NCI-H82 treated with DMSO at 0.1 percent for 48 hours (cell line): Measurements from ENCODE around the gene EME2.

Experiments used
- DNase-seq: peaks from one replicate; lab custom pipeline; 2025; ENCODE audit not compliant: unreplicated experiment; lab: John Stamatoyannopoulos, UW

Gene EME2

DNA sequence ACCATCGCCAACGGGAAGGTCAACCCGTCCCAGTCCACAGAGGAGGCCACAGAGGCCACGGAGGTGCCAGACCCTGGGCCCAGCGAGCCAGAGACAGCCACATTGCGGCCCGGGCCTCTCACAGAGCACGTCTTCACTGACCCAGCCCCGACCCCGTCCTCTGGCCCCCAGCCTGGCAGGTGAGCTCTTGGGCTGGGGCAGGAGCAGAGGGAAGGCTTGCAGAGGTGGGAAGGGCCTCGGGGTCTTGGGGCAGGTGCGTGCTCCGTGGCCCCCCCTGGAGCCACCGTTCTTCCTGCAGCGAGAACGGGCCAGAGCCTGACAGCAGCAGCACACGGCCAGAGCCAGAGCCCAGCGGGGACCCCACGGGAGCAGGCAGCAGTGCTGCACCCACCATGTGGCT lies 6.4 kb upstream of the EME2 start:
- no peak for DNase-seq

DNA sequence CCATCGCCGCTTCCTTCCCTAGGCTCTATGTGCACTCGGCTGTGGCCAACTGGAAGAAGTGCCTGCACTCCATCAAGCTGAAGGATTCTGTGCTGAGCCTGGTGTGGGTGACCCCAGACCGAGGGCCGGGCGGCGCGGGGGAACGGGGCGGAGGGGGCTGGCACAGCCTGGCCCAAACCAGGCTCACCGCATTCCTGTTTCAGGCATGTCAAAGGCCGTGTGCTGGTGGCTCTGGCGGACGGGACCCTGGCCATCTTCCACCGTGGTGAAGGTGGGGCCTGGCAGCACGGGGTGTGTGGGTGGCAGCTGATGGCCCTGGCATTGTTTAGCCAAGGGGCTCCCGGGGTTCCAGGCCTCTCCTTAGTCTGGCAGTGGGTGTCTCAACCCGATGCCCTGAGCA lies 5.9 kb upstream of the EME2 start:
- DNase-seq: no peak

DNA sequence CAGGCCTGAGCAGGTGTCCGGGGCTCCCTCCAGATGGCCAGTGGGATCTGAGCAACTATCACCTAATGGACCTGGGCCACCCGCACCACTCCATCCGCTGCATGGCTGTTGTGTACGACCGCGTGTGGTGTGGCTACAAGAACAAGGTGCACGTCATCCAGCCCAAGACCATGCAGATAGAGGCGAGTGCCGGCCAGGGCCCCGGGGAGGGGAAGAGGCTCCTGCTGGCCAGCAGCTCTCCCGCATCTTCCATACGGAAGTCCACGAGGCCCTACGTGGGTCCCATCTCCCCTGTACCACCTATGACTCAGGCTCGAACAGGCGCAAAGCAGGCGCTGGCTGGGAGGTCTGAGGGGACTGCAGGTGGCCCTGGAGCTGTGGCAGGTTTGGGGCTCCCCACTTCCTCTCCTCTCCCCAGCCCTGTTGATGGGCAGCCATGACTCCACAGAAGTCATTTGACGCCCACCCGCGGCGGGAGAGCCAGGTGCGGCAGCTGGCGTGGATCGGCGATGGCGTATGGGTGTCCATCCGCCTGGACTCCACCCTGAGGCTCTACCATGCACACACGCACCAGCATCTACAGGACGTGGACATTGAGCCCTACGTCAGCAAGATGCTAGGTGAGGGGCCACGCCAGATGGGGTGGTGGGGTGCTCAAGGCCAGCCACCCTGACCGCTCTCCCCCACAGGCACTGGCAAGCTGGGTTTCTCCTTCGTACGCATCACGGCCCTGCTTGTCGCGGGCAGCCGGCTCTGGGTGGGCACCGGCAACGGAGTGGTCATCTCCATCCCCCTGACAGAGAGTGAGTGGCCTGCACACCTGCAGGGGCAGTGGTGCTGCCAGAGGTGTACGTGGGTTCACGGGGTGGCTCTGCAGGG lies 5.3 kb upstream of the EME2 start:
- no peak for DNase-seq

DNA sequence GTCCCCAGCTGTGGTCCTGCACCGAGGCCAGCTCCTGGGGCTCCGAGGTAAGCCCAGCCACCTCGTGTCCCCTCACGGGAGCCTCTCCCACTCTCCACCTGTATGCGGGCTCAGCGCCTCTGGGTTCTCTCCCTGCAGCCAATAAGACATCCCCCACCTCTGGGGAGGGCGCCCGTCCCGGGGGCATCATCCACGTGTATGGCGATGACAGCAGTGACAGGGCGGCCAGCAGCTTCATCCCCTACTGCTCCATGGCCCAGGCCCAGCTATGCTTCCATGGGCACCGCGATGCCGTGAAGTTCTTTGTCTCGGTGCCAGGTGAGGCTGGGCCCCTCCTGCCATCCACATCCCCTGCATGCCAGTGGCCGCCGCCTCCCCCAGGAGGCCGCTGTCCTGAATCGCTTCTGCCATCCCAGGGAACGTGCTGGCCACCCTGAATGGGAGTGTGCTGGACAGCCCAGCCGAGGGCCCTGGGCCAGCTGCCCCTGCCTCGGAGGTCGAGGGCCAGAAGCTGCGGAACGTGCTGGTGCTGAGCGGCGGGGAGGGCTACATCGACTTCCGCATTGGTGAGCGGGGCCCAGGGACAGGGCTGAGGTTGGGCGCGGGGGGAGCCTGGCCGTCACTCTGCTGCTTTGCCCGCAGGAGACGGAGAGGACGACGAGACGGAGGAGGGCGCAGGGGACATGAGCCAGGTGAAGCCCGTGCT lies 4.4 kb upstream of the EME2 start:
- no peak for DNase-seq

DNA sequence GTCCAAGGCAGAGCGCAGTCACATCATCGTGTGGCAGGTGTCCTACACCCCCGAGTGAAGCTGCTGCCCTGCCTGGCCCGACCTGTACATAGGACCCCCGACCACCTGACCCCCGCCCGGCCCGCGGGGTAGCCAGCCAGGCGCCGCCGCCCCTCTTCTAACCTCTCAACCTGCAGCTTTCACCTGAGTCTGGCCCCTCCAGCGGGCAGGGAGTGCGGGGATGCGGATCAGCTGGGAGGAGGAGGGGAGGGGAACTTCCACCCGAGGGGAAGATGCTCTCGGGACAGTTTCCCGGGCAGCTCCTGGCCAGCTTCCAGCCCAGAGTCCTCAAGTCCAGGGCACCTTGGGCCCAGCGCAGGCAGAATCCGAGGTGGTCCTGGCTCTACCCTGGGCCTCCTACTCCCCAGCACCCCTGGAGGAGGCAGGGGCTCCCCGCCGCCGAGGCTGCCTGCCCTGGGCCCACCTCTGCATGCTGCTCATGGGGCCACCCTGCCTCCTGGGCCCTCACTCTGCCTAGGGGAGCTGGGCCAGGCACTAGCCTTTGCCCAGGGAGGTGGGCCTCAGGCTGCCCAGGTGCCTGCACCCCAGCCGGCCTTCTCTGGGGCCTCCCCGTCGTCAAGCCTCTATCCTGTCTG lies 3.7 kb upstream of the EME2 start:
- DNase-seq: no peak

DNA sequence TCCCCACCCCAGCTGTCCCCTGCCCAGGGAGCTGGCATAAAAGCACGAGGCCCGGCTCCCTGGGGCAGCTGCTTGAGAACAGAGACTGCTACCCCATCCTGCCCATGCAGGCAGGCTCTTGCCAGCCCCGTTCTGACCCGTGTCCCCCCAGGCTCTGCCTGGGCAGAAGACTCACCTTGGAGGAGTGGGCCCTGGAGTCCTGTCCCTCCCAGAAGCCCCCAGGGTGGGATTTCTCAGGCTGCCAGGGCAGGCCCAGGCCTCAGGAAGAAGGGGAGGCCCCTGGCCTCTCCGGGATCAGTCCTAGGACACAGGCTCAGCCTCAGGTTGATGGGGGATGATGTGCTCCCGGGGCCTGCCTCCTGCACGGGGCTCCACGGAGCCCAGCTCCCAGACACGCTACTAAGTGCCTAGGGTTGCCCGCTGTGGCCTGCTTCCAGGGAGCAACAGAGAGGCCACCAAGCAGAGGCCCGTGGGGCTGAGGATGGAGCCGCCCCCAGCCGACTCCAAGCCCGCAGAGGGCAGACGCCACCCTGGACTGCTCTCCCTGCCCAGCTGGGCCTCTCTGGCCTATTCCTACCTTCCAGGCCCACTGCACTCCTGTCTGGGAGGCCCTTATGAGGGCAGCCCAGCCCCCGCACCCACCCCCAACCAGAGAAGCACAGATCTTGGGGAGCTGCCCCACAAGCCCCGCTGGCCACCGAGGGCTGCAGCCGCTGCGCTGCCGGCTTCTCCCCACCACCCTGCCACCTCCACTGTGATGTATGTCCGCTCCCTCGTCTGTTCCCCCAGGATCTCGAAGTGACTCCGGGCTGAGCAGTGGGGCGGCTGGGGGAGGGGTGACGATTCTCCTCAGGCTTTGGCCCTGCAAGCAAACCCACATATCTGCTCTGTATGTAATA lies 3.0 kb upstream of the EME2 start:
- no peak for DNase-seq

DNA sequence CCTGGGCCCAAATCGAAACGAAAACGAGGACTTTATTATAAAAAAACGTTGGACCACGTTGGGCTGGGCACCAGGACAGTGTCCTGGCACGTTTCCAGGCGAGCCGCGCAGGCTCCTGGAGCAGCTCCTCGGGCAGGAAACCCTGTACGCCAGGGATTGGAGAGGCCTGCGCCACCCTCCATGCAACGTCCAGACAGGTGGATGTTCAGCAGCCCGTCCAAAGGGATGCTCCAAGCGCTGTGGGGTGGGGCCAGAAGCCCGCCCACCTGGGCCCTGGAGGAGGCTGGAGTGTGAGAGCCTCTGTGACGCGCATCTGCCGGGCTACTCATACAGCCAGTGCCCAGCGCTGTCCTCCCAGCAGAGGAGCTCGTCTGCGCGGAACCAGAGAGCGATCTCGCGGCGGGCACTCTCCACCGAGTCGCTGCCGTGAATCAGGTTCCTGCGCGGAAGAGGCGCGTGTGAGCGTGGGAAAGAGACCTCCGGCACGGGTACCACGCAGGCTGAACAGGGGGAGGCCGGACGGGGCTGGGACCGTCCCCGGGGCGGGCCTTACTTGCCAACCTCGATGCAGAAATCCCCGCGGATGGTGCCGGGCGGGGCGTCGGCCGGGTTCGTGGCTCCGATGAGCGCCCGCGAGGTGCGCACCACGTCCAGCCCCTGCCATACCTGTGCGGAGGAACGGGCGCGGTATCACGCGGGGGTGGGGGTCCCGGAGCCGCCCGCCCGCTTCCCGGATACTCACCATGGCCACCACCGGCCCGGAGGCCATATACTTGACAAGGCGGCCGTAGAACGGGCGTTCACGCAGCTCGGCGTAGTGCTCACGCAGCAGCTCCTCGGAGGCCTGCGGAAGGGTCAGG lies 2.1 kb upstream of the EME2 start:
- no peak for DNase-seq

DNA sequence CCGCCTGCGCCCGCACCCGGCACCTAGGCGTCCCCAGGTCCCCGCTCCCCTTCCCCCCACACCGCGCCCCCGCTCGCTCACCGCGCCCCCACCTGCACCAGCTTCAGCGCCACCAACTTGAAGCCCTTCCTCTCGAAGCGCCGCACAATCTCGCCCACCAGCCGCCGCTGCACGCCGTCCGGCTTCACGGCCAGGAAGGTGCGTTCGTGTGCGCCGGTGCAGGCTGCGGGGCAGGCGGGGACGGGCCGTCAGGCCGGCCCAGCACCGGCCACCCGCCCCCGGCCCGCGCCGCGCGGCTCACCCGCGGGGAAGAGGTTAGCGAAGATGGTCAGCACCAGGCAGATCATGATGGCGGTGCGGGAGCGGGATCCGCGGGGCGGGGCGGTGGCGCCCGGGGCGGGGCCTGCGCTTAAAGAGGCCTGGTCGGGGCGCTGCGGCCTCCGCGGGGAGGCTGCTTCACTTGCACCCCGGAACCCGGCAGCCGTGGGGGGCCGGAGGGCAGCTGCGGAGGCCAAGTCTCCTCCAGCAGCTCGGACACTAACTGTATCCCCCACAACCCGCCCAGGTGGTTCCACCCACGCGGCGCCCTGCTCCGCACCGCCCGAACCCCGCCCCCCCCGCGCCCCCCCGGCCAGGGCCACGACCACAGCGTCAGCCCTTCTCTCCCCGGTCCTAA lies 1.3 kb upstream of the EME2 start, which contains the start of gene NME3:
Gene NME3, minus strand, starts transcription at position 356 of the 676 bp plus-strand sequence. Its CDS starts 9 bp downstream, at position 347.
- DNase-seq: no peak

DNA sequence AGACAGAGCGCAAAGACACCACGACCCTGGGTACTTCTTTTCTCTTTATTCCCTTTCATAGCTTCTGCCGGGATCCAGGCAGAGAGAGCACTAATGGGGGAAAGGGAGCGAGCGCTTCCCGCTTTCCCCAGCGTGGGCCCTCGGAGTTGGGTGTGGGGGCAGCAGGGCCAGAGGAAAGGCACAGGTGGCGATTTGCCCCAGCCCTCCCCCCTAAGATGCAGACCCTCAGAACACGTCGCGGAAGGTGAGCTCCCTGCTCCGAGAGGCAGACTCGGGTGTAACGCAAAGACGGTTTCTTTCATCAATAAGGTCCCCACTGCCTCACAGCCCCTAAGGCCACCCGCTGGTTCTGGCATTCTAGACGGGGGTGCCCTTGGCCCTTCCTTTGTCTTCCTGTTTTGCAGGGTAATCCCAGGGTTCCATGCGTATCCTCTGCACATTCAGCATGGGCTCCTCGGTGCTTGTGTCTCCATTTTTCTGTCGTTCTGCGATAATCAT lies 697 bp upstream of the EME2 start:
- DNase-seq: no peak

DNA sequence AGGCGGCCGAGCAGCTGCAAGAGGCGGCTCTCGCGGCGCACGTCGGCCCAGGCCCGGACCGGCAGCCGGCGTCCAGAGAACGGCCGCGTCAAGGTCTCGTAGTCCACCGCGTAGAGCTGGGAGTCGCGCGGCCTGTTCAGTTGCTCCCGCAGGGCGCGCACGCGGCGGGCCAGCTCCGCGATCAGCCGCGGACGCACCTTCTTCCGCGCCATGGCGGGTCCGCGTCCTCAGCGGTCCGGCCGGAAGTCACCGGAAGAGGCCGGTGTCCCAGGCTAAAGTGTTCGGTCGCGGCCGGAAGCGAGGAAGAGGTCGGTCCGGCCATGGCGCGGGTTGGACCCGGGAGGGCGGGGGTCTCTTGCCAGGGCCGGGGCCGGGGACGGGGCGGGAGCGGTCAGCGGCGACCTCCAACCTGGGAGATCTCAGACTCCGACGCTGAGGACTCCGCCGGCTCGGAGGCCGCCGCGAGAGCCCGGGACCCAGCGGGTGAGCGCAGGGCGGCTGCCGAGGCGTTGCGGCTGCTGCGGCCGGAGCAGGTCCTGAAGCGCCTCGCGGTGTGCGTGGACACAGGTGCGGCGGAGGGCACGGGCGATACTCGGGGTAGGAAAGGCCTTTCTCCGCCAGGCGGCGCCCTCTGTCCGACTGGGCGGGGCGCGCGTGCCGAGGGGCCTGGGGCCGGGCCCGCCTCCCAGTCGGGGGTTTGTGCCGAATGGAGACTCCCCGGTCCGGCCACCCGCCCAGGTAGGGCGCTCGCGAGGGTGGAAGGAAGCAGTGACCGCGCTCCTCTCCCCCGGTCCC lies 495 bp downstream of the EME2 start, which contains the start of gene MRPS34:
Gene MRPS34, minus strand, starts transcription at position 227 of the 795 bp plus-strand sequence. Its CDS starts 15 bp downstream, at position 212.
- peak; percentile 56 for DNase-seq

DNA sequence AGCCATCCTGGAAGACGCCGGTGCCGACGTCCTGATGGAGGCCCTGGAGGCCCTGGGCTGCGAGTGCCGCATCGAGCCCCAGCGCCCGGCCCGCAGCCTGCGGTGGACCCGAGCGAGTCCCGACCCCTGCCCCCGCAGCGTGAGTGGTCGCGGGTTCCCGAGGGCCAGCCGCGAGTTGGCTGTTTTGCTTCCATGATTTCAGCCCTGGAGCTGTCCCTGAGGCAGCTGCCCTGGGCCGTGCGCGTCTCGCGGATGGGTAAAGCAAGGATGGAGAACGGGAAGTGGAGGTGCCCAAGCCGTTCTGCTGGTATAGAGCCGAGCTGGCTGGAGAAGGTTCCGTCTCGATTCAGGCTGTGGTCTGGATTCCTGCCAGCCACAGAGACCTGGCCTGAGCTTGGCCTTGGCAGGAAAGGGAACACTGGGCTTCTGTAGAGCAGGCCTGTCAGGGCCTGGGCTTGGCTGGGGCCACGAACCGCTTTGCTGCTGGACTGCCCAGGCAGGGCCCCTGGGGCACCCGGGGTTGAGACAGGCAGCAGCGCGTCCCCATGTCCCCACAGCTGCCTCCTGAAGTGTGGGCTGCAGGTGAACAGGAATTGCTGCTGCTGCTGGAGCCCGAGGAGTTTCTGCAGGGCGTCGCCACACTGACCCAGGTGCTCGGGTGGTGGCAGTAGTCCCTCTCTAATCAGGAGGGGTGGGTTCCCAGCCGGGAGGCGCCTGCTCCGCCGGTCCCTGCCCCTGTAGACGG lies 1.3 kb downstream of the EME2 start:
- DNase-seq: no peak

DNA sequence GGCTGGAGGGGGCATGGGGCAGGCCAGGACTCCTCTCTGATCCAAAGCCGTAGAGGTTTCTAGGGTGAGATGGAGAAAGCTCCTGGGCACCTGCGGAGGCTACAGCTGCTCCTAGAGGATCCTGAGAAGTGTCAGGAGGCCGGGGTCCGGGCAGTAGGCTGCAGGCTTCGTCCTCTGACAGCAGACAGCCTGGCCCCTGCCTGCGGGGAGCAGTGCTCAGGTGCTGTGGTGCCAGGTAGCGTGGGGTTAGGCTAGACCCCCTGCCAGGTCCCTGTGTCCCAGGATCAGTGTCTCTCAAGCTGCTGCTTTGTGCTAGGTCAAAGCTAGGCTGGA lies 1.8 kb downstream of the EME2 start:
- DNase-seq: no peak

DNA sequence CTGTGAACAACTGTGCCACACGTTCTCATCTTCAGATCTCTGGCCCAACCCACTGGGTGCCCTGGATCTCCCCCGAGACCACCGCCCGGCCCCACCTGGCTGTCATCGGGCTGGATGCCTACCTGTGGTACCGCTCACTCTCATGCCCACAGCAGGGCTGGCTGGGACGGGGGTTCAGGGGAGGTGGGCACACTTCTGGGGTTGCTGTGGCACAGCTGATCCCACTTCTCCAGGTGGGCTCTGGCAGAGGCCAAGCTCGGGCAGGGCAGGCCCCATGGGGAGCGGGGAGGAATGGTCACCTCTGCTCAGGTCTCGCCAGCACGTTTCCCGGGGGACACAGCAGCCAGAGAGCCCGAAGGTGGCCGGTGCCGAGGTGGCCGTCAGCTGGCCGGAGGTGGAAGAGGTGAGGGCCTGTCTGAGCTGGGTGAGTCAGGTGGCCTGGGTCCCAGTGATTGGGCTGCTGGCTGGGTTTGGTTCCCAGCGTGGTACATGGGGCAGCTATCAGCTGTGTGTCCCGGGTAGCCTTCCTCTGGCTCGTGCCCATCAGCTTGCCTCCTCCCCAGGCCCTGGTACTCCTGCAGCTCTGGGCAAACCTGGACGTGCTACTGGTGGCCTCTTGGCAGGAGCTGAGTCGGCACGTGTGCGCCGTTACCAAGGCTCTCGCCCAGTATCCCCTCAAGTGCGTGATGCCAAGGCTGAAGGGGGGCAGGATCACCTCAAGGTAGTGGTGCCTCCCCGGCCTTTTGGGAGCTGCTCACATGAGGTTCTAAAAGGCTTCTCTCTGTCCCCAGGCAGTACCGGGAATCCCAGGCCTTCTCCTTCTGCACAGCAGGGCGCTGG lies 2.6 kb downstream of the EME2 start:
- DNase-seq: no peak

DNA sequence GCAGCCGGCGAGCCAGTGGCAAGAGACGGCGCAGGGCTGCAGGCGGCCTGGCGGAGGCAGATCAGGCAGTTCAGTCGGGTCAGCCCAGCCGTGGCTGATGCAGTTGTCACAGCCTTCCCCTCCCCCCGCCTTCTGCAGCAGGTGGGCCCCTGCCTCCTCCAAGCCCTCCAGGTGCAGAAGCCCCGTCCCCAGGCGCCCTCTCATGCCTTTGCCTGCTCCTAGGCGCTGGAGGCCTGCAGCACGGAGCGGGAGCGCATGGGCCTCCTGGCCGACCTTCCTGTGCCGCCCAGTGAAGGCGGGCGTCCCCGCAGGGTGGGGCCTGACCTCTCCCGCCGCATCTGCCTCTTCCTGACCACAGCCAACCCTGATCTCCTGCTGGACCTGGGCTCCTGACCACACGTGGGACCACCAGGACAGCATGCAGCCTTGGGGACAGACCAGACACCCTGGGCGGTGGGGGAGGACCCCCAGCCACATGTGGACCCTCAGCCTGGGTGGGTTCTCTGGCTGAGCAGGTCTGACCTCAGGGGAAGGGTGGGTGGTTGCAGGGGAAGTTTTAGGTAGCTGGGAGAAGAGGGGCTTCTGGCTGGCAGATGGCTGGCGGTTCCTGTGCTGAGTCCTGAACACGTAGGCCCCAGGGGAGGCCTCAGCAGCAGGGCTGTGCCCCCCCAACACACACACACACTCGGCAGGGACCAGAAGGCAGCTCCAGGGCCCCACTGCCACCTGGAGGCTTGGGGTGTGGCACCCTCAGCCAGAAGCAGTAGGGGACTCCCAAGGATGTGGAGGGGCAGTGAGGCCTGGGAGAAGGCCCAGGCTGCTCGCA lies 3.4 kb downstream of the EME2 start:
- peak; percentile 4 for DNase-seq

DNA sequence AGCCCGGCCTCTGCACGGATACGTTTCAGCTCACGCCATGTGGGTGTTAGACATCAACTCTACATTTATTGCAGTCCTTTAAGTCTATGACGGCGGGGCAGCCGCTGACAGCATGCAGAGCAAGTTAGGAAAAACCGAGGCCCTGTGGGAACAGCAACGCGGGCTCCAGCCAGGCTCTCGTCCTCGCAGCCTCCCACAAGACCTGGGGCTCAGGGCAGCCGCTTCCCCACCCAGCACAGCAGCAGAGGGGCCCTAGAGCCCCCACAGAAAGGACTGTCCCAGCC lies 4.0 kb downstream of the EME2 start:
- DNase-seq: no peak

DNA sequence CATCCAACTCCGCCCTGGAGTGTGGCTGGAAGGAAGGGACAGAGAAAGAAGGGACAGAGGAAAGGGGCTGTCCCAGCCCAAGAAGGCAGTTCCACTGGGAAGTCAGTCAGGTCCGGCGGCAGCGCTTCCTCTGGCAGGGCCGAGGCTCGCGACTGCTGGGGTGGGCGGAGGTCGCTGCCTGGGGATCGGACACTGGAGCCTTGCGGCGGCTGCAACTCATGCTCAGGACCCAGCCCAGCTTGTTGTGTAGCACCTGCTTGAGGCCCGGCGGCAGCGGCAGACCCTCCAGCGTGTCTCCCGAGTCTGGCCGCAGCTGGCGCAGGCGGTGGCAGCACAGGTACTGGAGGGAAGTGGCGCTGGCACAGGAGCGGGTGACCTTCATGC lies 4.4 kb downstream of the EME2 start:
- DNase-seq: no peak
